Spinal cord (tissue), 10 donors: ENCODE results near the gene PFKP. TPM values are rescaled to one million over a fixed set of nuclear protein-coding genes. Genes with fewer than 3 reads are reported as not detected.

Source experiments
- DNase-seq, 6 donors: peaks; one replicate each; pipeline versions ENCODE4 v3.0.0 to v3.0.0-alpha.2; 2013 to 2015; ENCODE audit warnings: low spot score in 6 of 6, low read depth in 4 of 6
- H3K27ac ChIP-seq: one replicate; pipeline ENCODE4 v1.5.1; 2013; ENCODE audit warnings: low read depth, low read length, control low read depth
- H3K27me3 ChIP-seq: one replicate; pipeline ENCODE4 v1.6.1; 2013; ENCODE audit warnings: low read length; ENCODE audit not compliant: control insufficient read depth, insufficient read depth
- H3K36me3 ChIP-seq: one replicate; pipeline ENCODE4 v1.6.1; 2013; ENCODE audit warnings: low read length; ENCODE audit not compliant: control insufficient read depth, insufficient read depth
- H3K4me1 ChIP-seq: one replicate; pipeline ENCODE4 v1.6.1; 2013; ENCODE audit warnings: low read length; ENCODE audit not compliant: control insufficient read depth, insufficient read depth
- H3K4me3 ChIP-seq: one replicate; pipeline ENCODE4 v1.5.1; 2013; ENCODE audit warnings: low read depth, low read length, control low read depth
- H3K9me3 ChIP-seq: one replicate; pipeline ENCODE4 v1.6.1; 2013; ENCODE audit warnings: low read length; ENCODE audit not compliant: control insufficient read depth, insufficient read depth
- WGBS: methylation state at CpG from one replicate; pipeline ENCODE4 v1.1.5; 2013; ENCODE audit warnings: missing lambda C conversion rate; ENCODE audit not compliant: insufficient coverage; 5-methylcytosine and 5-hydroxymethylcytosine counted together
- polyA plus RNA-seq, 2 donors: library from polyadenylated mRNA; unstranded; fragments of 120-200 nt; gene quantifications; one replicate each; pipeline ENCODE4 v1.2.1, GENCODE V29; 2013; ENCODE audit not compliant: insufficient read length in 2 of 2
- total RNA-seq, 2 donors: library from RNA; depleted of rRNA in 1 of 2; stranded (reverse); fragments of 120-200 nt in 1 of 2; fragments of >200 nt in 1 of 2; gene quantifications; one replicate each; pipeline versions ENCODE4 v1.2.3 to v1.2.4, GENCODE V29; 2013 to 2014
- donor health status: healthy.

Gene PFKP
- total and polyA plus RNA-seq, 4 donors, result 76.4 to 178 (median 138) TPM

DNA sequence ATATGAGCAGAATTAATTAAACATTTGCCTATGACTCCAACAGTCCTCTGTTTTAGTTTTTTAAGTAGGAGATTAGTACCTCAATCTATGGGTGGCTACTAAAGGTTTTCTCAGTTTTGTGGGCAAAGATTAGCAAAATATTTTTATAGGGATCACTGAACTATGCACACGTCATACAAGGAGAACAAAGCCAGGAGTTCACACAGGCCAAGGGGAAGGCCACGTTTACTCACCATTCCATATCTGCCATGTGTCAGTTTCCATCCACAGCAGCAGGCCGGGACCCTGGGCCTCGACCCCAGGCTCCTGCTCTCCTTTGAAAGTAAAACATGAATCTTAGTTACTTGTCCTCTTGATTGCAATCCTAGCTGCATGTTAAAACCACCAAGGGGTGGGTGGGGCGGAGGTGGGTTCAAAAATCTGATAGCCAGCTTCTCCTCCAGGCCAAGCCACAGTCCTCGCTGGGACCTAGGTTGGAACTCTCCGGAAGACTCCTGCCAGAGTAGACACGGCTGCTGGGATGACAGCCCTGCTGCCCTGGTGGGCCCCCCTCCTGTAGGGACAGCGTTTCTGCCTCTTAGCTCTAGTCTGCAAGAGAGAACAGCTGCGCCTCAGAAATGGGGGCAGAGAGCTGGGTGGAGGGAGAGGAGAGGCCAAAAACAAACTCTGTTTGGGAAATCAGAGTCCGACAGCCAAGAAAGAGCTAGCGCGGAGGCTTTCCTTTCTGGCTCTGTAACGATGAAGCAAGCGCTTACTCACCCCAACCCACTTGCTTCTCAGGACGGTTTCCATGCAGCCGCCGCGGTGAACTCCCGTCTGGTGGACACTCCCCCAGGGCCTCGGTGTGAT lies 69.6 kb downstream of the PFKP start:
- 74% methylated on average over 16 of the region's 21 CpGs for WGBS
- peak in 1 of 6 donors; percentile 41 for DNase-seq
- H3K27me3 ChIP-seq, result no peaks in the 10 kb centered on the region
- no peaks in the 10 kb centered on the region for H3K9me3 ChIP-seq
- H3K36me3 ChIP-seq, result peaks cover 78% of the 10 kb centered on the region
- peaks cover 3% of the 10 kb centered on the region for H3K4me1 ChIP-seq
- H3K4me3 ChIP-seq, result no peak overlapping the region
- no peak overlapping the region for H3K27ac ChIP-seq

DNA sequence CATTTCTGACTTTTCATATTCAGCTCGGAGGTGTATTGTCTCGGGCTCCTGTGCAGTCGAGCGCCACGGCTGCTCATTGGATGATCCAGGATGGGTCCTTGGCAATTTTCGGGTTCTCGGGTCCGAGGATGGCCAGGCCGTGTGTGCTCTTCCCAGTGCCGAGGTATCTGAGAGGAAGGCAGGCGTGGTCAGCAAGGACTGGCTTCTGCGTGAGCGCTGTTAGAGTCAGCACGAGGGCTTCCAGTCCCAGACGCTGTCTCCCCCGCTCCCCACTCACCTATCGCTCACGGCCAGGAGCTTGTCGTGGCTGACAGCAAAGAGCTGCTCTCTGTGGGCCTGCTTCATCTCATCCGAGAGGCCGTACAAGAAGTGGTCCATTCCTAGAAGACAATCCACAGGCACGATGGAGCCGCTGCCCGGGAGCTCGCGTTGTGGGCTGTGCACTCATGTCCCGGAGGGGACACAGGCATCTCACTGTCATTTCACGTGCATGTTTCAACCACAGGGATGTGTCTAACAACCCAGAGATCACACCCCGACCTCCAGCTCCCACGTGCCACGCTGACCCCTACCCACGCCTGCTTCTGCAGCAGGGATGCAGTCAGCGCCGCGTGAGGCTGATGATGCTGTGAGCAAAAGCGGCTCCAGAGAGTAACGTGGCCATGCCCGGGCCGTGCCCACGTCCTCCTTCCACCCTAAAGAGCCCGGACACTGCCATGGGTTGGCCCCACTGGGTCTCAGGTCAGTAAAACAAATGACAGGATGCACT lies 70.8 kb downstream of the PFKP start:
- H3K4me3 ChIP-seq, result no peak overlapping the region
- no peak for DNase-seq
- no peak overlapping the region for H3K27ac ChIP-seq
- no peaks in the 10 kb centered on the region for H3K9me3 ChIP-seq
- 93% methylated on average over 41 of the region's 41 CpGs for WGBS
- H3K36me3 ChIP-seq, result peaks cover 77% of the 10 kb centered on the region
- peaks cover 3% of the 10 kb centered on the region for H3K4me1 ChIP-seq
- no peaks in the 10 kb centered on the region for H3K27me3 ChIP-seq

DNA sequence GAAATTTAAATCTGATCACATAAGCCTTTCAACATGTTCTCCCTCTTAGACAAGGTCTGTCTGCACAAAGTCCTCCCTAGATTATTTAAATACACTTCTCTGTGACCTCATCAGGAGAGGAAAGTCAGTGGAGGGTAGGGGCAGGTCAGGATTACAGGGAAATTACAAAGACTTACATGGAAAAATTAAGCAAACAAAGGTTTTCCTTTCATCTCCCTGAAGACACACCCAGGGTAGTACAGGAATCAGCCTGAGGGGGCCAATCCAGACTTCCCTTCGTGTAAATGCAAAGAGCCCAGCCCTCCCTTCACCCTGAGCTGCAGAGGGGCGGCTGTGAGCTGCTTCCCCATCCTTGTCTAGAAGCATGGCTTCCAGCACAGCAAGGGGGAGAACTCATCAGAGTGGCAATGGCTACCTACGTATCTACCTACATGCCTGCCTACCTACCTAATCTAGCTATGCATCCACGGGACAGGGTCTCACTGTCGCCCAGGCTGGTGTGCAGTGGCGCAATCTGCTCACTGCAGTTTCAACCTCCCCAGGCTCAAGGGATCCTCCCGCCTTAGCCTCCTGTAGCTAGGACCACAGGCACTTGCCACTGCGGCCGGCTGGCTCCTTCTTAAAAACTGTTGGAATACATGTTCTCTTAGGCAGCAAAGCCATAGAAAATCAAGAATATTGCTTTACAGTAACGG lies 72.0 kb downstream of the PFKP start:
- Histone ChIP-seq H3K4me3 (no peak overlapping the region), H3K27ac (no peak overlapping the region), H3K36me3 (peaks cover 83% of the 10 kb centered on the region), H3K4me1 (peaks cover 3% of the 10 kb centered on the region), H3K9me3 (no peaks in the 10 kb centered on the region), H3K27me3 (no peaks in the 10 kb centered on the region)
- DNase-seq, result no peak
- 88% methylated on average over 8 of the region's 10 CpGs for WGBS

DNA sequence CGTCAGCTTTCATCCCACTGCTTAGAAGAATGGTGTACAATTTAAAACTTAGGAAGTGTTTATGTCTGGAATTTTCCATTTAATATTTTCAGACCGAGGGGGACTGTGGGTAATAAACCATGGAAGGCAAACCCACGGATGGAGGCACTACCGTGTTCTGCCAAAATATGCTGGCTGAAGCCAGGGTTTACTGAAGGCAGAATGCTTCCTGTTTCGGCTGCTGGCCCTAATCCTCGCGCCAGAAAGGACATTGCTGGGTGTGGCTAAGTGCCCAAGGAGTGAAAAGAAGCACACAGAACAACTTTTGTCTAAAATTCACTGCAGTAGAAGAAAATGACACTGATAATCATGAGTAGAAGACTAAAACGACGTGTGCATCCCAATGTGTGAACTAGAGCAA lies 72.9 kb downstream of the PFKP start:
- DNase-seq, result no peak
- Histone ChIP-seq H3K27ac (no peak overlapping the region), H3K4me1 (peaks cover 3% of the 10 kb centered on the region), H3K27me3 (no peaks in the 10 kb centered on the region), H3K4me3 (no peak overlapping the region), H3K9me3 (no peaks in the 10 kb centered on the region), H3K36me3 (peaks cover 87% of the 10 kb centered on the region)
- WGBS, result 94% methylated on average over 6 of the region's 9 CpGs

DNA sequence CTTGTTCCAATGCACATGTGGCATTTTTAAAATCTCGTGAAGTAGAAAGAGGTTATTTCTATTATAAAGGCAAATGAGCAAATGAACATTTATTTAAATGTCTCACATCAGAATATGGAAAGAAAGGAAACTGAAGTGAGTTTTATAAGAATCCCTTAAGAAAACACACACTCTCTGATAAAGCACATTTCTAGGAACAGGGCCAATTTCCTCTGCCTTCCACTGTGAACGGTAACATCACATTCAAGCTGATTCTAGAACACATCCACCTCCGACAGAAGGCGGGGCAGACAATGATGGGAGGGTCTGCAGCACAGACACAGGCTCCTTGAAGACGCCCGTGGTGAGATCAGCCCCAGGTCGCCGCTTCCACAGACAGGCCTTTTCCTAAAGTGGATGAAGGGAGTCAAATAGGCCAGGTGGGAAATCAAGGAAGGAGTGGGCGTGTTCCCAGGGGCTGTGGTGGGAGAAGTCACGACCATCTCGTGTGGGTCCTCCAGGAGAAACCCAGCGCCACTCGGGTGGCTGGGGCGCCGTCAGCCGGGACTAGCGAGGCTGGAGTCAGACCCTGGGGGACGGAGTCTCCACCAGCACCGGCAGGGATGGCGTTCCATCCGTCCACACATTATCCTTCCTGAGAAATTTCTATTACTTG lies 74.1 kb downstream of the PFKP start:
- H3K9me3 ChIP-seq, result no peaks in the 10 kb centered on the region
- H3K27me3 ChIP-seq, result no peaks in the 10 kb centered on the region
- no peak overlapping the region for H3K4me3 ChIP-seq
- WGBS, result 92% methylated on average over 9 of the region's 21 CpGs
- peak in 1 of 6 donors; percentile 43 for DNase-seq
- H3K4me1 ChIP-seq, result no peaks in the 10 kb centered on the region
- no peak overlapping the region for H3K27ac ChIP-seq
- peaks cover 81% of the 10 kb centered on the region for H3K36me3 ChIP-seq

DNA sequence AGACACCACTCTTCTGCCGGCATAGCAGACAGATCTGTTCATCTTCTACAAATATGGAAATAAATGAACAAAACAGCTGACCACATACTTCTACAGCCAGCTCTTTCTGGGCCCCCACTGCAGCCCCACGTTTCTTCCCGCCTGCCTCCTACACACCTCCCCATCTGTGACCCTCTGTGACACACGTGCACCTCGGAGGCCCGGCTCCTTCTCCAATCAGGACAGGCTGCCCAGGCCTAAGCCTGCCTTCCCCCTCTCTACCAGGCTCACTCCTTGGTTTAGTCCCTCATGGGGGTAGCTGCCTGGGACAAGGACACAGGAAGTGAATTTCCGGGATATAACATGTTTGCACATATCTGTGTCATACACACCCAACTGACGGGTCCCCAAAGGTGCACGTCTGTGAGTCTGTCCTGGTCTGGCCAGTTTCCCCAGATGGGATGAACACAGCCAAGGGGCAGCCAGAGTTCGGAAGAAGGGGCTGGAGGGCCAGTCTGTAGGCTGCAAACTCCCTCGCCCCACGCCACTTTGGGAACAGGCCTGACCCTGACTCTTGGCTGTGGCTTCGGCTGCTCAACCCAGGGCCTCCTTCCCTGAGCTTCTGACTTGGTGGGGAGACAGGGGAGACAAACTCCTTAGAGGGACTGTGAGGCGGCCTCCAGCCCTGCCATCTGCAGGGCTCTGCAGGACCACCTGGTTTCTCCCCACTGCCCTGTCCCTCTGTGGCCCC lies 75.0 kb downstream of the PFKP start:
- no peak overlapping the region for H3K27ac ChIP-seq
- no peak overlapping the region for H3K4me3 ChIP-seq
- no peaks in the 10 kb centered on the region for H3K9me3 ChIP-seq
- H3K36me3 ChIP-seq, result peaks cover 77% of the 10 kb centered on the region
- 92% methylated on average over 13 of the region's 14 CpGs for whole genome bisulfite sequencing
- H3K4me1 ChIP-seq, result no peaks in the 10 kb centered on the region
- H3K27me3 ChIP-seq, result no peaks in the 10 kb centered on the region
- DNase-seq, result no peak

DNA sequence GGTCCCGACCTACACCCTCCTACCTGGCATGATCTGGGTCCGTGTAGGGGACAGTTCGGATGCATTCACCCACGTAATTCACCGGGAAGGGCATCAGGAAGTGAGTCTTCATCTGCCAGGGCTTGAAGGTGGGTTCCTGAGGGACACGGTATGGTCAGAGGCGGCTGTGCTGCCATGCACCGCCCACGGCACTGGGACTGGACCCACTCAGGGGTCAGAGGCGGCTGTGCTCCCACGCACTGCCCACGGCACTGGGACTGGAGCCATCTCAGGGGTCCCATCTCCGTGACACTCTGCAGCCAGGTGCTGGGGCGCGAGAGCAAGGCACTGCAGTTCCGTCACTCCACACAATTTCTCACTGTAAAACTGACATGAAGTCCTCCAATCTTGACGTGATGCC lies 76.0 kb downstream of the PFKP start:
- no peak for DNase-seq
- Histone ChIP-seq H3K4me1 (no peaks in the 10 kb centered on the region), H3K36me3 (peaks cover 77% of the 10 kb centered on the region), H3K9me3 (no peaks in the 10 kb centered on the region), H3K27me3 (no peaks in the 10 kb centered on the region), H3K27ac (no peak overlapping the region), H3K4me3 (no peak overlapping the region)
- WGBS, result 97% methylated on average over 14 of the region's 17 CpGs

DNA sequence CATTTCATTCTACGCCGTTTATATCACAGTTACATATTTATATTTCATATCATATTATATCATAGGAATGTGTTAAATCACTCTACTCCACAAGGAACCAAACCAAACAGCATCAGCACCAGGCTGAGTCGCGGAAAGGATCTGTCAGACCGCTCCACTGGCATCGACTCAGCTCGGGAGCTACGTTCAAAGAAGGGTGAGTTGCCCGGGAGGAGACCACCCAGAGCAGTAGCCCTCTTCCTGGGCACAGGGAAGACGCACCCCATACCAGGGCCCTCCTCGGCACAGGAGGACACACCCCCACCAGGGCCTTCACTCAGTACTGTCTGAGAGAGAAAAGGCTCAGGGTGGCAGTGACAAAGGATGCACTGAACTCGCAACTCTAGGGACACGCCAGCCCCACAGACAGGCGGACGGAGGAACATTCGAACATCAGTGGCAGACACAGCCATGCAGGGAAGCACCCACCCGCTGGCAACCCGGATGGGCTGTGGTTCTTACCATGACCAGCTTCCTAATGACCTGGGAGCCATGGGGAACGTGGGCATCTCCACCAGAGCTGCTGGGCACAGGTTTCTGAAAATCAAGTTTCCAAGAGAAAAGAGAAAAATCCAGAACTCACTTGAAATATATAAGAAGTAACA lies 76.6 kb downstream of the PFKP start:
- 94% methylated on average over 14 of the region's 19 CpGs for WGBS
- Histone ChIP-seq H3K36me3 (peaks cover 76% of the 10 kb centered on the region), H3K27me3 (no peaks in the 10 kb centered on the region), H3K4me3 (no peak overlapping the region), H3K27ac (no peak overlapping the region), H3K4me1 (no peaks in the 10 kb centered on the region), H3K9me3 (no peaks in the 10 kb centered on the region)
- DNase-seq, result no peak
